ENCODE measurements around the gene SLC25A1. TPM values are rescaled to one million over a fixed set of nuclear protein-coding genes. Genes with fewer than 3 reads are reported as not detected.

The SLC25A1 gene
- total and polyA plus RNA-seq, 2 experiments from 2014 or later: 187 to 422 TPM

DNA sequence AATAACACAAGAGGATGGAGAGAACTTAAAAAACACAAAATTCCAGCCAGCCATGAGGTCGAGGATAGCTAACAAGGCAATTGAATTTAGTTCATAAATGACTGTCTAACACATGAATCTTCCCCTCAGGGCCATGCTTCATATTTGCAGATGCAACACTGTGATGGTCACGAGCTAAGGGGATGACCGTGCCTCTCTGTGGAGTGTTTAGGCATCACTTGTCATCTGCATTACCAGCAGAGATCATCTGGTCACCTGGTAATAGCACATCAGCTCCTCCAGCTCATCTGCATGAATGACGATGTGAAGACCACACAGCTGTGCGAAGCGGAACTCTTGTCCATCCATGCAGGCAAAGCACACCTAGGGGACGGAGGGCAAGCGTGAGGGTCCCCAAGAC is 20.9 kb upstream of the SLC25A1 start:
- no peak for DNase-seq (ENCODE audit: low spot score)

DNA sequence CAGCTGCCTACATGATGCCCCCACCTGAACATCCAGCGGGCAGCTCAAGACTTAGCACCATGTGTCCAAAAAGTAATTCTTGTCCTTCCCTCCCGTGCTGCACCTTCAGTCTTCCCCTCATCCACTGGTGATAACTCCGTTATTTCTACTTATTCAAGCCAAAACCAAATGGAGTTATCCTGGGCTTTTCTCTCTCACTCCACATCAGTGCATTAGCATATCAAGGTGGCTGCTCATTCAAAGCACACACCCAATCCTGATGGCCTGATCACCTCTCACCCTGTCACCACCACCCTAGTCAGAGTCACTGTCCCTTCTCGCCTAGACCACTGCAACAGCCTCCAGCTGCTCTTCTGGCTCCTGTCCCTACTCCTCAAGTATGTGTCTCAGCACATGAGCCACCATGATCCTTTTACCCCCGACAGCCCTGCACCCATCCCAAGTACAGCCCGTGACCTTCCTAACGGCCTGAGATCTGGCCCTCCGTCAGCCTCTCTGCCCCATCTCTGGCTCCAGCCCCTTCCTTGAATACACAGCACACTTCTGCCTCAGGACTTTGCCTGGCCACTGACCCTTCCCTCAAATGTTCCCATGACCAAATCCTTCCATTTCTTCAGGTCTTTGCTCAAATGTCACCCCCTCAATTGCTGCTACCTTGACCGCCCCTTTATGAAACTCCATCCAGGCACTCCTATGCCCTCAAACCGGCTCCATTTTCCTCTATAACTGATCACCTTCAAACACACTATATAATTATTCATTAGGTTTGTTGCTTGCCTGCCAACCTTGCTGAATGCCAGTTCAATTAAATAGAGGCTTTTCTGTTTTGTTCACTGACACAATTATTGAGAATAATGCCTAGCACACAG is 19.7 kb upstream of the SLC25A1 start:
- DNase-seq (ENCODE audit: low spot score): no peak
- 92% methylated on average over 10 of the region's 10 CpGs for WGBS (ENCODE audit: low lambda C conversion rate, missing lambda C conversion rate)
- no peaks in the 10 kb centered on the region for H4K20me1 ChIP-seq (ENCODE audit: insufficient read depth, poor library complexity, severe bottlenecking)
- no peak for TF ChIP-seq EZH2 (IDR thresholded peaks at IDR 0.05; ENCODE audit: borderline replicate concordance)
- no peak for TF ChIP-seq EZH2phosphoT487 (IDR thresholded peaks at IDR 0.05; ENCODE audit: low read depth, severe bottlenecking, unreplicated experiment)
- TF ChIP-seq, protein P1, sequence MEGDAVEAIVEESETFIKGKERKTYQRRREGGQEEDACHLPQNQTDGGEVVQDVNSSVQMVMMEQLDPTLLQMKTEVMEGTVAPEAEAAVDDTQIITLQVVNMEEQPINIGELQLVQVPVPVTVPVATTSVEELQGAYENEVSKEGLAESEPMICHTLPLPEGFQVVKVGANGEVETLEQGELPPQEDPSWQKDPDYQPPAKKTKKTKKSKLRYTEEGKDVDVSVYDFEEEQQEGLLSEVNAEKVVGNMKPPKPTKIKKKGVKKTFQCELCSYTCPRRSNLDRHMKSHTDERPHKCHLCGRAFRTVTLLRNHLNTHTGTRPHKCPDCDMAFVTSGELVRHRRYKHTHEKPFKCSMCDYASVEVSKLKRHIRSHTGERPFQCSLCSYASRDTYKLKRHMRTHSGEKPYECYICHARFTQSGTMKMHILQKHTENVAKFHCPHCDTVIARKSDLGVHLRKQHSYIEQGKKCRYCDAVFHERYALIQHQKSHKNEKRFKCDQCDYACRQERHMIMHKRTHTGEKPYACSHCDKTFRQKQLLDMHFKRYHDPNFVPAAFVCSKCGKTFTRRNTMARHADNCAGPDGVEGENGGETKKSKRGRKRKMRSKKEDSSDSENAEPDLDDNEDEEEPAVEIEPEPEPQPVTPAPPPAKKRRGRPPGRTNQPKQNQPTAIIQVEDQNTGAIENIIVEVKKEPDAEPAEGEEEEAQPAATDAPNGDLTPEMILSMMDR (IDR thresholded peaks at IDR 0.05; ENCODE audit: poor library complexity): no peak
- no peak overlapping the region for H3K4me2 ChIP-seq
- no peaks in the 10 kb centered on the region for H3K36me3 ChIP-seq (replicated peaks; ENCODE audit: insufficient read depth, low read depth)
- no peaks in the 10 kb centered on the region for H3K27me3 ChIP-seq
- H3K4me1 ChIP-seq (ENCODE audit: insufficient read depth): no peaks in the 10 kb centered on the region
- H2AFZ ChIP-seq: no peak overlapping the region
- no peak overlapping the region for H3K27ac ChIP-seq
- no peaks in the 10 kb centered on the region for H3K9me2 ChIP-seq (replicated peaks; ENCODE audit: insufficient read depth)
- H3K9me3 ChIP-seq (ENCODE audit: low read depth): no peaks in the 10 kb centered on the region
- no peaks in the 10 kb centered on the region for H3K79me2 ChIP-seq
- H3K4me3 ChIP-seq: no peak overlapping the region

More for the DNA sequence above, 20.9 kb upstream of the SLC25A1 start:
- H2AFZ ChIP-seq: no peak overlapping the region
- H3K4me2 ChIP-seq: no peak overlapping the region
- no peak overlapping the region for H3K4me3 ChIP-seq
- no peaks in the 10 kb centered on the region for H3K4me1 ChIP-seq (ENCODE audit: insufficient read depth)
- TF ChIP-seq EZH2phosphoT487 (IDR thresholded peaks at IDR 0.05; ENCODE audit: low read depth, severe bottlenecking, unreplicated experiment): no peak
- TF ChIP-seq, protein P1 (IDR thresholded peaks at IDR 0.05; ENCODE audit: poor library complexity): no peak
- no peak for TF ChIP-seq EZH2 (IDR thresholded peaks at IDR 0.05; ENCODE audit: borderline replicate concordance)
- no peaks in the 10 kb centered on the region for H3K9me3 ChIP-seq (ENCODE audit: low read depth)
- 98% methylated on average over 8 of the region's 8 CpGs for WGBS (ENCODE audit: low lambda C conversion rate, missing lambda C conversion rate)
- H3K27me3 ChIP-seq: no peaks in the 10 kb centered on the region
- H3K36me3 ChIP-seq (replicated peaks; ENCODE audit: insufficient read depth, low read depth): no peaks in the 10 kb centered on the region
- no peak overlapping the region for H3K27ac ChIP-seq
- H3K79me2 ChIP-seq: no peaks in the 10 kb centered on the region
- H4K20me1 ChIP-seq (ENCODE audit: insufficient read depth, poor library complexity, severe bottlenecking): no peaks in the 10 kb centered on the region
- no peaks in the 10 kb centered on the region for H3K9me2 ChIP-seq (replicated peaks; ENCODE audit: insufficient read depth)

DNA sequence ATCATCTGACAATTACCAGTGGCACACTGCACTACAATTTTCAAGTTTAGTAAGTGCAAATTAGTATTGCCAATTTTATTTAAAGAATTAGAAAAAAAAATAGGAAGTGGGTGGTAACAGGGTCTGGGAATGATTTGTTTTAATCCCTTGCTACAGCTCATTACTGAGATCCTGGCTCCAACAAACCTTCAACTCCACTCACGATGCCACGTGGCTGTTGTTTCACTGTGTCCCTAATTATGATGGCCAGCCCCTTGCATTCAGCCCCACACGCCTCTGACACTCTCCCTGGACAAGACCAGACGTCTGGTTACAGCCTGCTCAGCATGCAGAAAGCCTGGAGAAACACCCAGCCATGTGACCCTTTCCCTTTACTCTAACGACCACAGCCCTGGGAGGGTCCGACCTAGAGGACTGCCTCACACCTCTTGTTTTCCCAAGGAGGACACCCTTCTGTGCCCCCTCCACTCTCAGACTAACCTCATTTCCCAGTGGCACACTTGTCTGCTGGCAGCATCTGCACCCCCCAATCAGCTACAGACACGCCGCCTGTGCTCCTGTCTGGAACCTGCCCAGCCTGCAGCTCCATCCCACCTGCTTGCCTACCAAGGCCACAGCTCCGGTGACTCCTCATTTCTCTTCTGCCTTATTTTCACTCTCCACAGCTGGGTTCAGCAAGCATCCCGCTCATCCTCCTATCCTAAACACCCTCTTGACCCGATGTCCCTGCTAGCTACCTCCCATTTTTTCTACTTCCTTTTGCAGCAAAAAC is 18.5 kb upstream of the SLC25A1 start:
- Histone ChIP-seq H4K20me1 (ENCODE audit: insufficient read depth, poor library complexity, severe bottlenecking) (no peaks in the 10 kb centered on the region), H3K27me3 (no peaks in the 10 kb centered on the region), H3K36me3 (replicated peaks; ENCODE audit: insufficient read depth, low read depth) (no peaks in the 10 kb centered on the region), H3K4me2 (no peak overlapping the region), H3K79me2 (no peaks in the 10 kb centered on the region), H3K9me3 (ENCODE audit: low read depth) (no peaks in the 10 kb centered on the region), H3K9me2 (replicated peaks; ENCODE audit: insufficient read depth) (no peaks in the 10 kb centered on the region), H3K4me3 (no peak overlapping the region), H3K27ac (no peak overlapping the region), H3K4me1 (ENCODE audit: insufficient read depth) (no peaks in the 10 kb centered on the region), H2AFZ (no peak overlapping the region)
- TF ChIP-seq, protein P1 (IDR thresholded peaks at IDR 0.05; ENCODE audit: poor library complexity): no peak
- TF ChIP-seq EZH2 (IDR thresholded peaks at IDR 0.05; ENCODE audit: borderline replicate concordance) (no peak), EZH2phosphoT487 (IDR thresholded peaks at IDR 0.05; ENCODE audit: low read depth, severe bottlenecking, unreplicated experiment) (no peak)
- DNase-seq (ENCODE audit: low spot score): no peak
- WGBS (ENCODE audit: low lambda C conversion rate, missing lambda C conversion rate): 87% methylated on average over 11 of the region's 11 CpGs
